ENCODE measurements around the gene SERPINB8. TPM values are rescaled to one million over a fixed set of nuclear protein-coding genes. Genes with fewer than 3 reads are reported as not detected.
"Not testable (repeated sequence)": the region's sequence is repeated elsewhere in the genome, so short reads cannot be mapped to it uniquely, and the experiment has no call there.

SERPINB8 gene
- total RNA-seq, 1 donor from 2014 or later = 11.5 TPM

DNA sequence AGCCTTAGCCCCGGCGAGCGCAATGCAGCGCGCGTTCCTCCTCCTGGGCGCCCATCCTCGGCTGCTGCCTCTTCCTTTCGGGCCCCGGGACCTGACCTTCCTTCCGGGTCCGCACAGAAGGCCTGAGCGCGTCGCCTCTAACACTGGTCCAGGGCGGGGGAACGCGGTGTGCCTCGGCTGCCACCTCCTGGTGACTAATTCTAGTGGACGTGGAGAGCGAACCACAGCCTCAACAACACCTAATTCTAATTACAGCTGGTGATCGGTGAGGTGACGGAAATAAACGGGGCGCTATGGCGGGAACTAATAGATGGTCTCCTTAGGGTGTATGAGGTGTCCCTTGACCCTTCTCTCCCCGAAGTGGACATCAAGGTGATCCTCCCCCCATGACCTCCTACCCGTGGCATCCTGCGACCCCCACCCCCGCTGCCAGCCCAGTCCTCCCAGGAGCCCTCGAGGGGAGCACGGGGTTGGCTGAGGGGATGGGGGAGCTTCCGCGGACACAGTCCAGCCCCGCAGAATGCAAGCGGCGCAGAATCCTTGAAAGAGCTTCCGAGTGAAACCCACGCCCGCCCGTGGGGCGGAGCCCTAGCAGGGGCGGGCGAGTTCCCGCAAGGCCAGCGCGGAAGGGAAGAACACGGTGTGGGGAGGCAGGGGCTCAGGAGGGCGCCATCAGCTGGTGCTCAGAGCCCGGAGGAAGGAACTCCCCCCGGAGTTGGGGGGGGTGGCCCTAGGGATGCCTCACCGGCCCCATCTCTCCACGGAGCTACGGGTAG is 33.5 kb upstream of the SERPINB8 start:
- peak overlapping the region; percentile 64 for H3K4me3 ChIP-seq (ENCODE audit: low read depth, low read length)
- no peak for DNase-seq (ENCODE audit: low read depth)
- TF ChIP-seq, protein P1, sequence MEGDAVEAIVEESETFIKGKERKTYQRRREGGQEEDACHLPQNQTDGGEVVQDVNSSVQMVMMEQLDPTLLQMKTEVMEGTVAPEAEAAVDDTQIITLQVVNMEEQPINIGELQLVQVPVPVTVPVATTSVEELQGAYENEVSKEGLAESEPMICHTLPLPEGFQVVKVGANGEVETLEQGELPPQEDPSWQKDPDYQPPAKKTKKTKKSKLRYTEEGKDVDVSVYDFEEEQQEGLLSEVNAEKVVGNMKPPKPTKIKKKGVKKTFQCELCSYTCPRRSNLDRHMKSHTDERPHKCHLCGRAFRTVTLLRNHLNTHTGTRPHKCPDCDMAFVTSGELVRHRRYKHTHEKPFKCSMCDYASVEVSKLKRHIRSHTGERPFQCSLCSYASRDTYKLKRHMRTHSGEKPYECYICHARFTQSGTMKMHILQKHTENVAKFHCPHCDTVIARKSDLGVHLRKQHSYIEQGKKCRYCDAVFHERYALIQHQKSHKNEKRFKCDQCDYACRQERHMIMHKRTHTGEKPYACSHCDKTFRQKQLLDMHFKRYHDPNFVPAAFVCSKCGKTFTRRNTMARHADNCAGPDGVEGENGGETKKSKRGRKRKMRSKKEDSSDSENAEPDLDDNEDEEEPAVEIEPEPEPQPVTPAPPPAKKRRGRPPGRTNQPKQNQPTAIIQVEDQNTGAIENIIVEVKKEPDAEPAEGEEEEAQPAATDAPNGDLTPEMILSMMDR (conservative IDR thresholded peaks at IDR 0.05; ENCODE audit: low read depth, low read length) = peak; percentile 76

DNA sequence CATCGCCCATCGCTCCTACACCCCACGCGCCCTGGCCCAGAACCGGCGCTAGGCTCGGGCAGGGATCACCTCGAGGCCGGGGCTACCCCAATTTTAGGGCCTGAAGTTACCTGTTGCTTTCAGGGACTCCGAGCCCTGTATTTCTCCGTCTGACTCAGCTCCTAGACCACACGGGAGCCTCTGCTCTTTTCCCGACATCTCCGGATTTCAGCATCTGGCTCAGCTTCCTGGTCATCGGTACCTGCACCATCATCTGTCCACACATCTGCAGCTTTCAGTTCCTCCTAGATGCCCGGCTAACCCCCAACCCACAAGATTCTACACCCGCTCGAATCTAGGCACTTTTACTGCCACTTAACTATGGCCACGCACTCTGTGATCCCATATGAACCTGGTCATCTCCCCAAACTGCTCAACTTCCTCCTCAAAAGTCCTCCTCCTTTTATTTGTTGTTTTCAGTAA is 32.9 kb upstream of the SERPINB8 start:
- H3K4me3 ChIP-seq (ENCODE audit: low read depth, low read length) = peak overlapping the region; percentile 64

DNA sequence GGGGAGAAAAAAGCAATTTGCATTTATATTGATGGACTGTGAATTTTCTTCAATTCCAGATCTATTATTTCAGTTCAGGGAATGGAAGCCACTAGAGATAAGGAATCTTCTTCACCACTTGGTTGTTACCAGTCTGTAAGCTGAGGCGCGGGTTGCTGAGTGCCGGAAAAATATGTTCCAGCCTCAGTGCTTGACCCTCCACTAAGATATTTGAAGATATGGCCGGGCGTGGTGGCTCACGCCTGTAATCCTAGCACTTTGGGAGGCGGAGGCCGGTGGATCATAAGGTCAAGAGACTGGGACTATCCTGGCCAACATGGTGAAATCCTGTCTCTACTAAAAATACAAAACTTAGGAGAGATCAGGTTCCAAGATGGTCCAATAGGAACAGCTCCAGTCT is 29.9 kb upstream of the SERPINB8 start:
- DNase-seq (ENCODE audit: low read depth) = no peak
- H3K4me3 ChIP-seq (ENCODE audit: low read depth, low read length) = no peak overlapping the region
- TF ChIP-seq, protein P1 (conservative IDR thresholded peaks at IDR 0.05; ENCODE audit: low read depth, low read length) = no peak

More for the DNA sequence above, 32.9 kb upstream of the SERPINB8 start:
- DNase-seq (ENCODE audit: low read depth) = no peak
- TF ChIP-seq, protein P1 (conservative IDR thresholded peaks at IDR 0.05; ENCODE audit: low read depth, low read length) = no peak

DNA sequence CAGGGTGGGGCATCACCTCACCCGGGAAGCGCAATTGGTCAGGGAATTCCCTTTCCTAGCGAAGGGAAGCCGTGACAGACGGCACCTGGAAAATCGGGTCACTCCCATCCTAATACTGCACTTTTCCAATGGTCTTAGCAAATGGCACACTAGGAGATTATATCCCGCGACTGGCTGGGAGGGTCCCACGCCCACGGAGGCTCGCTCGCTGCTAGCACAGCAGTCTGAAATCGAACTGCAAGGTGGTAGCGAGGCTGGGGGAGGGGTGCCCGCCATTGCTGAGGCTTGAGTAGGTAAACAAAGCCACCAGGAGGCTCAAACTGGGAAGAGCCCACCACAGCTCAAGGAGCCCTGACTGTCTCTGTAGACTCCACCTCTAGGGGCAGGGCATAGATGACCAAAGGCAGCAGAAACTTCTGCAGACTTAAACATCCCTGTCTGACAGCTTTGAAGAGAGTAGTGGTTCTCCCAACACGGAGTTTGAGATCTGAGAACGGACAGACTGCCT is 29.3 kb upstream of the SERPINB8 start:
- not testable (repeated sequence) for H3K4me3 ChIP-seq (ENCODE audit: low read depth, low read length); DNase-seq (ENCODE audit: low read depth)

DNA sequence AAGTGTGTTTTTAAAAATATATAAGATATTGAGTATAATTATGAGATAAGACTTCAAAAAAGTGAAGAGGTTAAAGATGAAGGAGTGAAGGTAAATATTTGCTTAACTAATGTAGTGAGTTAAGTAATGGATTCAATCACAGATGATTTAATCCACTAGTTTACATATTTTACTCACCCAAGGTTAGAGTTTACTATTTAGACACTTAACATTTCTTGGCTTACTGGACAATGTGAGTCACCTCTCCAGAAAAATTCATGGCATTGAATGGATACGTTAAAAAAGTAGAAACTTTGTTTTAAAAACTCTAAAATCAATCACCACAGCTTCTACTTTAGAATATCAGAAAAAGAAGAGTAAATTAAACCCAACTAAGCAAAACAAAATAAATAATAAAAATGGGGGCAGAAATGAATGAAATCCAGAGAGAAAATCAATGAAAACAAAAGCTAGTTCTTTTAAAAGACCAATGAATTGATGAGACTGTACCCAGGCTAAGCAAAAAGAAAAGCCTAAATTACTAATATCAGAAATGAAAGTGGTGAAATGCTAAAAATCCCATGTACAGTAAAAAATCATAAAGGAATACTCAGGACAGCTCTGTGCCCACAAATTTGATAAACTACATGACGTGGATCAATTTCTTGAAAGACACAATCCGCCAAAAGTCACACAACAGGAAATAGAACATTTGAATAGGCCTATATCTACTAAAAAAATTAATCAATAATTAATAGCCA is 22.7 kb upstream of the SERPINB8 start:
- H3K4me3 ChIP-seq (ENCODE audit: low read depth, low read length) = no peak overlapping the region
- TF ChIP-seq, protein P1 (conservative IDR thresholded peaks at IDR 0.05; ENCODE audit: low read depth, low read length) = no peak
- no peak for DNase-seq (ENCODE audit: low read depth)

DNA sequence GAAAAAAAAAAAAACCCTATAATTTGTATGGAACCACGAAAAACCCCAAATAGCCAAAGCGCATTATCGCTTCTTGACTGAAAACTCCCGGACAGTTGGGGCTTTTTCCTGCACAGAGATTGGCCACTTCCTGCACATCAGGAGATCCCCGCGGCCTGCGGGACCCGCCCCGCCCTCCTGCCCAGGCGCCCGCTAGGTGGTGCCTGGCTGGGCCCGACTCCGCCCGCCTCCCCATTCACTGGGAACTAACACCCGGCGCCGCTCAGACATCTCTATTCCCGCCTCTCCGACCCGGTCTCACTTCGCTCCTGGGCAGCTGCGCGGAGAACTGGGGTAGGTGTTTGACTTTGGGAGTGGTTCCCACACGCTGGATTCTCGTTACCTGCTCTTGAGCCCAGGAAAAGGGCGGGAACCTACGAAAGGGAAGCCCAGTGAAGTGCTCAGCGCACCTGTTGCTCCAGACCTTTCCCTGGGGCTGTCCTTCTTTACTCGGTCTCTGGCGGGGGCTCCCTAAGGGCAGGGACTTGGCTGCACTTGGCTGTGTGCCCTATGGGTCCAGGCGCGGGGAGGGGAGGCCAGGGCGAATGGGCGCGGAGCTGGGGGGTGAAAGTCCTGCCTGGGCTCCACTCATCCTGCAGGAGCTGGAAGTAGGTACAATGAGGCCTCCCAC is 20.7 kb upstream of the SERPINB8 start, which contains the start of gene HMSD:
Gene HMSD (plus strand): TSS at position 234 of the 670 bp plus-strand sequence. CDS start 4,155 bp downstream, outside the sequence.
- DNase-seq (ENCODE audit: low read depth) = no peak
- TF ChIP-seq, protein P1 (conservative IDR thresholded peaks at IDR 0.05; ENCODE audit: low read depth, low read length) = peak; percentile 53
- peak within 1 kb of the TSS; percentile 53 for H3K4me3 ChIP-seq (ENCODE audit: low read depth, low read length)

DNA sequence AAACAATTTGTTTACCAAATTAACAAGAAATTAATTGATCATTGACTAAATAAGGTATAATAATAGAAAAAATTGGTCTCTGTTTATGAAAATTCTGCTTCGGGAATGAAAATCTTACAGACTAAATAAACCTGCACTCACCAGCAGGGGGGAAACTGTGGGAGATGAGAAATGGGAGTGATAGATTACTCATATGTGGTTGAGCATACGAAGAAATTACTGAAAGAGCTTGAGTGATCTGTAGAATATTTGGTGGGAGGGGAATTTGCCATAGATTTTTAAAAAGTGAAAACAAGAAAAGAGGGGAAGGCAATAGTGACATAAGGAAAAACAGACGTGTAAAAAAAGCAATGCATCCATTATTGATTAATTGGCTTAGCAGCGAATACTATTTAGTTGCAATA is 18.6 kb upstream of the SERPINB8 start:
- H3K4me3 ChIP-seq (ENCODE audit: low read depth, low read length) = no peak overlapping the region
- TF ChIP-seq, protein P1 (conservative IDR thresholded peaks at IDR 0.05; ENCODE audit: low read depth, low read length) = peak; percentile 40
- no peak for DNase-seq (ENCODE audit: low read depth)

All from epithelial cell of proximal tubule (primary cell).